K562 (cell line): ENCODE results near the gene APC2. TPM values are rescaled to one million over a fixed set of nuclear protein-coding genes. Genes with fewer than 3 reads are reported as not detected.

Source experiments
- ADNP ChIP-seq: fragments of 200-800 bp; sonication (Bioruptor generic); IDR thresholded peaks from 2 replicates; pipeline ENCODE4 v1.6.1; 2016; ENCODE audit warnings: missing genetic modification characterization, missing compliant biosample characterization
- CREB1 ChIP-seq, 2 experiments: sonication (generic) in 1 of 2; formaldehyde crosslinking in 1 of 2; IDR thresholded peaks; 2 replicates each; pipeline versions ENCODE4 v1.6.1 to v1.8.0; 2012 to 2022; ENCODE audit warnings: inconsistent platforms in 1 of 2, mild to moderate bottlenecking in 1 of 2, missing genetic modification reagents in 1 of 2, moderate library complexity in 1 of 2
- JUNB ChIP-seq: fragments of 450-650 bp; formaldehyde crosslinking; conservative IDR thresholded peaks from 2 replicates; pipeline ENCODE4 v1.4.0; 2020; ENCODE audit warnings: mild to moderate bottlenecking
- MYNN ChIP-seq, 2 experiments: sonication (generic); formaldehyde crosslinking in 1 of 2; IDR thresholded peaks; 2 replicates each; pipeline versions ENCODE4 v1.5.0 to v1.6.1; 2016 to 2020; ENCODE audit warnings: antibody characterized with exemption in 1 of 2, missing genetic modification reagents in 1 of 2
- PATZ1 ChIP-seq: fragments of 250-450 bp; sonication (Bioruptor Pico); IDR thresholded peaks from 2 replicates; pipeline ENCODE4 v1.5.0; 2020; ENCODE audit warnings: mild to moderate bottlenecking, borderline replicate concordance
- SMARCA4 ChIP-seq: fragments of 450-650 bp; IDR thresholded peaks from 2 replicates; pipeline ENCODE4 v1.6.1; 2016
- STAG1 ChIP-seq: sonication (generic); formaldehyde crosslinking; IDR thresholded peaks from 2 replicates; pipeline ENCODE4 v1.5.0; 2020; ENCODE audit warnings: missing genetic modification reagents, borderline replicate concordance
- TCF3 ChIP-seq: sonication (generic); formaldehyde crosslinking; IDR thresholded peaks from 2 replicates; pipeline ENCODE4 v1.4.0; 2020; ENCODE audit warnings: mild to moderate bottlenecking, missing genetic modification reagents
- VEZF1 ChIP-seq: fragments of 200-800 bp; sonication (Bioruptor generic); IDR thresholded peaks from 2 replicates; pipeline ENCODE4 v1.6.1; 2017; ENCODE audit warnings: missing genetic modification characterization, missing compliant biosample characterization
- ZNF436 ChIP-seq: fragments of 250-450, 450-650 bp; sonication (Bioruptor Pico); formaldehyde crosslinking; IDR thresholded peaks from 2 replicates; pipeline ENCODE4 v1.7.0; 2020; ENCODE audit warnings: mild to moderate bottlenecking
- ZNF507 ChIP-seq: conservative IDR thresholded peaks from 2 replicates; pipeline ENCODE4 v1.6.1; 2017; ENCODE audit warnings: missing genetic modification characterization, missing compliant biosample characterization
- ZNF695 ChIP-seq: fragments of 450-650 bp; formaldehyde crosslinking; IDR thresholded peaks from 2 replicates; pipeline ENCODE4 v1.4.0; 2020; ENCODE audit warnings: mild to moderate bottlenecking, moderate library complexity
- ZNF830 ChIP-seq: fragments of 250-450 bp; sonication (Bioruptor Pico); IDR thresholded peaks from 2 replicates; pipeline ENCODE4 v1.5.0; 2021; ENCODE audit warnings: mild to moderate bottlenecking
- polyA plus RNA-seq, 8 experiments: library from polyadenylated mRNA; depleted of rRNA in 4 of 8; stranded (reverse) in 5 of 8; unstranded in 3 of 8; fragments of >200 nt; fragmentation: Nextera tagmentation in 2 of 8; fragmentation: Illumina TruSeq in 1 of 8; extraction: Ambion mirVana in 2 of 8; extraction: Trizol in 1 of 8; gene quantifications; 2 replicates each; pipeline versions ENCODE4 v1.2.1 to v1.2.3, GENCODE V29; 2011 to 2014; ENCODE audit warnings: inconsistent platforms in 1 of 8, missing spikeins in 1 of 8
- total RNA-seq, 7 experiments: library from RNA; depleted of rRNA in 6 of 7; stranded (reverse); fragments of >200 nt in 6 of 7; fragmentation: Illumina TruSeq in 2 of 7; extraction: Trizol in 2 of 7; gene quantifications; 2 replicates each; pipeline versions ENCODE4 v1.2.1 to v1.2.3, GENCODE V29; 2011 to 2021; ENCODE audit warnings: low replicate concordance in 1 of 7

Gene APC2
- total and polyA plus RNA-seq, 9 of the 15 experiments (the other 6 are each of a cell fraction or from before 2014, with no cell fraction given), result 0.01 to 0.40 (median 0.05) TPM; not detected in 3

GRCh38 chr19:1513499-1514294 is 63.8 kb downstream of the APC2 start (continued):
- TF ChIP-seq PATZ1 (no peak), ZNF830 (CRISPR knock-in tag) (no peak), ZNF507 (tag) (no peak), JUNB (CRISPR knock-in tag) (no peak), CREB1 (IDR thresholded peaks at IDR 0.05) (no peak), CREB1 (CRISPR knock-in tag; IDR thresholded peaks at IDR 0.05) (0 out of 2 replicates have a peak, but pooled peaks have one; percentile 26), VEZF1 (CRISPR knock-in tag) (peak; percentile 82), ZNF436 (CRISPR knock-in tag) (peak; percentile 81; the same call in 1 of the 2 replicates), TCF3 (0 out of 2 replicates have a peak, but pooled peaks have one; percentile 10), ZNF695 (no peak), ADNP (tag) (peak; percentile 58; the same call in 1 of the 2 replicates), SMARCA4 (0 out of 2 replicates have a peak, but pooled peaks have one; percentile 52), STAG1 (CRISPR knock-in tag) (peak; percentile 64), MYNN (IDR thresholded peaks at IDR 0.05) (peak; percentile 56; the same call in 1 of the 2 replicates), MYNN (CRISPR knock-in tag; IDR thresholded peaks at IDR 0.05) (no peak)
